ENCODE measurements around the gene BCL2. TPM values are rescaled to one million over a fixed set of nuclear protein-coding genes. Genes with fewer than 3 reads are reported as not detected.

Gene BCL2
- total and polyA plus RNA-seq, 3 donors from 2014 or later = 6.3 to 20.8 (median 16.0) TPM

DNA sequence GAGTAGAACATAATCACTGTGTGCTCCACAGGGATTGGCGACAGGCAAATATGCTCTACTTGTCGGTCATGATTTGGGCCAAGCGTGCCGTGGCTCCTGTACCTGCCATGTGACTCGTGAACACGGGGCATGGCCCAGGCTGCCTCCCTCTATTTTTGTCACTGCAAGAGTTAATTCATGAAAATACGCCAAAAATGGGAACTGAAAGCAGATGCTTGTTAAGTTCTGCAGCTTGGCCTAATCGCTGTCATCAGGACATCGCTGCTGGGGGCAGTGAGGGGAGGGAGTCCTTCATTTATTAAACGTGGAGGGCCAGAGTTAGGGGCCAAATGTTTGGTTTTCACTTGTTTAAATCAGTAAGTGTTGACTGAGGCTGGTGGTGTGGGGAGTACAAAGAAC is 177.8 kb downstream of the BCL2 start:
- TF ChIP-seq, protein P1, sequence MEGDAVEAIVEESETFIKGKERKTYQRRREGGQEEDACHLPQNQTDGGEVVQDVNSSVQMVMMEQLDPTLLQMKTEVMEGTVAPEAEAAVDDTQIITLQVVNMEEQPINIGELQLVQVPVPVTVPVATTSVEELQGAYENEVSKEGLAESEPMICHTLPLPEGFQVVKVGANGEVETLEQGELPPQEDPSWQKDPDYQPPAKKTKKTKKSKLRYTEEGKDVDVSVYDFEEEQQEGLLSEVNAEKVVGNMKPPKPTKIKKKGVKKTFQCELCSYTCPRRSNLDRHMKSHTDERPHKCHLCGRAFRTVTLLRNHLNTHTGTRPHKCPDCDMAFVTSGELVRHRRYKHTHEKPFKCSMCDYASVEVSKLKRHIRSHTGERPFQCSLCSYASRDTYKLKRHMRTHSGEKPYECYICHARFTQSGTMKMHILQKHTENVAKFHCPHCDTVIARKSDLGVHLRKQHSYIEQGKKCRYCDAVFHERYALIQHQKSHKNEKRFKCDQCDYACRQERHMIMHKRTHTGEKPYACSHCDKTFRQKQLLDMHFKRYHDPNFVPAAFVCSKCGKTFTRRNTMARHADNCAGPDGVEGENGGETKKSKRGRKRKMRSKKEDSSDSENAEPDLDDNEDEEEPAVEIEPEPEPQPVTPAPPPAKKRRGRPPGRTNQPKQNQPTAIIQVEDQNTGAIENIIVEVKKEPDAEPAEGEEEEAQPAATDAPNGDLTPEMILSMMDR (IDR thresholded peaks at IDR 0.05) = no peak
- no peak for TF ChIP-seq POLR2A (IDR thresholded peaks at IDR 0.05)
- WGBS, 2 donors = 73 to 76% methylated on average over 10 of the region's 10 CpGs
- H3K9me3 ChIP-seq = no peaks in the 10 kb centered on the region
- intact Hi-C loops (cut with DNase I; ENCODE audit: low total_unique reads) = no loop called here
- DNase-seq = no peak
- no peak overlapping the region for H3K27ac ChIP-seq
- H3K27me3 ChIP-seq = no peaks in the 10 kb centered on the region
- no peaks in the 10 kb centered on the region for H3K36me3 ChIP-seq (ENCODE audit: low read depth, missing control alignments)
- H3K4me1 ChIP-seq = peaks cover 9% of the 10 kb centered on the region
- no peak overlapping the region for H3K4me3 ChIP-seq

DNA sequence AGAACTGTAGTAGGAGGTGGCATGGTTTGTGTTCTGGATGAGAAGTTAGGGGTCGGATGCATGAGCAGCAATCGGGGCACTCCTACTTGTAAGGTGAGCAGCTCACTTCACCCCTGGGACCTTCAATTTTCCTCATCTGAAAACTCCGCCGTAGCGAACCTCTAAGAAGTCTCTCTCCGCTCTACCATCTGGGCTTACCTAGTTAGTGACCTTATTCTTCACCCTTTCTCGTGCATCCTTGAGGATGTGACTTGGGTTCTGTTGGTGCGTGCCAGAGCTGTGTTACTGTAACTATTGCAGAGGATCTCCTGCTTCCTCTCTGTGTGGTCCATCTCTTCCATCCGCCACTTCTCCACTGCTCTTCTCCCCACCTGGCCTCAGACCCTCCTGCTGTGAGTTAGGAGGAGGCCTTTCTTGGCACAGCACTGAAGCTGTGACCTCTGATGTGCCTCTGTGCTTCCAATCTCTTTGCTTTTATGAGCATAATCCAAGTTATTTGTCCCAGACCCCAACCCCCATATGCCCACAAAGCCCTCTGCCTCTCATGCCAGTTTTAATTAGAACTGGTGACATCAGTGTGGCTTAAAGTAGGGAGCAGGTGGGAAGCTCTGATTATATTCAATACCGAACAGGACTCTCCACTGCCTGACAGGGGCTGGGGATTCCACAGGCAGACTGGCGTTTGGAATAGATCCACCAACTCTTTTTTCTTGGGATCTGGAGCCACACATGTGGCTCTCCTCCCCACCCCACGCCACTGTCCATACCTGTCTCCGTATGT is 178.4 kb downstream of the BCL2 start:
- Histone ChIP-seq H3K4me3 (no peak overlapping the region), H3K27me3 (no peaks in the 10 kb centered on the region), H3K27ac (no peak overlapping the region), H3K9me3 (no peaks in the 10 kb centered on the region), H3K4me1 (peaks cover 9% of the 10 kb centered on the region), H3K36me3 (ENCODE audit: low read depth, missing control alignments) (no peaks in the 10 kb centered on the region)
- intact Hi-C loops (cut with DNase I; ENCODE audit: low total_unique reads) = no loop called here
- 92 to 93% methylated on average over 13 of the region's 13 CpGs for WGBS, 2 donors
- DNase-seq = no peak
- TF ChIP-seq, protein P1 (IDR thresholded peaks at IDR 0.05) = no peak
- TF ChIP-seq POLR2A (IDR thresholded peaks at IDR 0.05) = no peak

DNA sequence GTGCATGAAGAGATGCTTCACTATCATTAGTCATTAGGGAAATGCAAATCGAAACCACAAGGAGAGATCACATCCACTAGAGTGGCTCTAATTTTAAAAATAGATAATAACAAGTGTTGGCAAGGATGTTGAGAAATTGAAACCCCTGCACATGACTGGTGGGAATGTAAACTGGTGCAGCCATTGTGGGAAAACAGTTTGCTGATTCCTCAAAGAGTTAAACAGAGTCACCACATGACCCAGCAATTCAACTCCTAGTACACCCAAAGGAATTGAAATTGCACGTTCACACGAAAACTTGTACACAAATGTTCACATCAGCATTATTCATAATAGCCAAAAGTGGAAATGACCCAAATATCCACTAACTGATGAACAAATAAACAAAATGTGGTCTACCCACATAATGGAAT is 179.5 kb downstream of the BCL2 start:
- H3K27ac ChIP-seq = no peak overlapping the region
- DNase-seq = no peak
- intact Hi-C loops (cut with DNase I; ENCODE audit: low total_unique reads) = no loop called here
- H3K9me3 ChIP-seq = no peaks in the 10 kb centered on the region
- H3K4me1 ChIP-seq = peaks cover 9% of the 10 kb centered on the region
- WGBS, 2 donors = 72 to 81% methylated on average over 3 of the region's 3 CpGs
- H3K4me3 ChIP-seq = no peak overlapping the region
- H3K27me3 ChIP-seq = no peaks in the 10 kb centered on the region
- TF ChIP-seq POLR2A (IDR thresholded peaks at IDR 0.05) = no peak
- TF ChIP-seq, protein P1 (IDR thresholded peaks at IDR 0.05) = no peak
- no peaks in the 10 kb centered on the region for H3K36me3 ChIP-seq (ENCODE audit: low read depth, missing control alignments)

DNA sequence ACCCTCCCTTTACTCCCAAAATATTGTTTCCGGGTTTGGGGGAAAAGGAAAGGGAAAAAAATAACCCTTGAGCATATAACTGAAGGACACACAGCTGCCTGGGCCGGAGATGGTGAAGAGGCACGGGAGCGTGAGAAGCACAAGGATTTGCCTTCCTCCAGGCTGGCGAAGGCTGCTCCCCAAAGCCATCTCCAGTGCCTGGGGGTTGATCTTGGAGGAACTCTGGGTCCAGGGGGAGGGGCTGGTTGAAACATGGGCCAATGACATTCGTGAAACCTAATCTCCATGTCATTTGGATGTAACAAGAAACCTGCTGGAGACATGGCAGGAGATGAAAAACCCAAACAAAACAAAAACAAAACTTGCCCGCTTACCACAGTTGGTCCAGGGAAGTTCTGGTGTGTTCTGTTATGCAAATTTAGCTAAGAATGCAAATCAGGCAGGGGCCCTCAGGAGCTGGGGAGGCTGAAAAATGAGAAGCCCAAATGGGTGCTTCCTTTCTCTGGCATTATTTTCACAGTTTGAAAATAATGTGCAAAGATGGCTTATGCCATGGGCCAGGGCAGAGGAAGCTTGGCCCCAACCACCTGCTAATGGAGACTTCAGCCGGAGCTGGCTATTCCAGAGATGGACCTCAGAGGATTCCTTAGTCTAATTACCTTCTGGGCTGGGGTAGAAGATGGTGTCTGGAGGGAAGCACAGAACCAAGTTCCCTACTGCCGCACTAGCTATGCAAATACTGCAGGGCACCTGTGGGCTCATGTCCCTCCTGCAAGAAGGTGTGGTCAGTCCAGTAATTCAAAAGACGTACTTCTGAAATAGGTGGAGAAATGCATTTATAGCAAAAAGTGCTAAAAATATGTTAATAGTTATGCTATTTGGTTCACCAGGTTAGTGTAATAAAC is 180.9 kb downstream of the BCL2 start:
- Histone ChIP-seq H3K27me3 (no peaks in the 10 kb centered on the region), H3K4me3 (no peak overlapping the region), H3K36me3 (ENCODE audit: low read depth, missing control alignments) (no peaks in the 10 kb centered on the region), H3K9me3 (no peaks in the 10 kb centered on the region), H3K4me1 (peaks cover 9% of the 10 kb centered on the region), H3K27ac (no peak overlapping the region)
- intact Hi-C loops (cut with DNase I; ENCODE audit: low total_unique reads) = no loop called here
- 71 to 78% methylated on average over 10 of the region's 10 CpGs for WGBS, 2 donors
- TF ChIP-seq, protein P1 (IDR thresholded peaks at IDR 0.05) = no peak
- TF ChIP-seq POLR2A (IDR thresholded peaks at IDR 0.05) = no peak
- DNase-seq = no peak
